Measurements from ENCODE around the gene MYLIP. TPM values are rescaled to one million over a fixed set of nuclear protein-coding genes. Genes with fewer than 3 reads are reported as not detected.

MYLIP gene
- total RNA-seq, 1 experiment from 2014 or later, result 12.5 TPM

DNA sequence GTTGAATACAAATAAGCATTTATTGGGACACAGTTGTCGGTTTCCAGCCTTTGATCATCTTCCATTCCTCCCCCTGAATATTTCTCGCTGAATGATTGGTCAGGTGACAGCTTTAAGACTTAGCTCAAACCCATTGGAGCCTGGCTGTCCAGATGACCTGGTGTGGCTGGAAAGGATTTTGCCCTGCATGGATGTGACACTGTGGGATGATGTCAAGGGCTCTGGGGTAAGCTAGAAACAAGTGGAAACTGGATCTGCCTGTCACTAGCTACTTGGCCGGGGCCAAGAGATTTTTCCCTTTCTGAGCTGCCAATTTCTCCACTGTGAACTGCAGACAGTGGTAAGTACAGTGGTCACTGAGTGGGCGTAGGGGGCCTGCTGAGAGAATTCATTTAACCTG lies 41.9 kb upstream of the MYLIP start:
- no peaks in the 10 kb centered on the region for H4K20me1 ChIP-seq (ENCODE audit: low read length)
- no TSS peak for BruUV-seq (replicated peaks)
- intact Hi-C loops (cut with micrococcal nuclease), result no loop called here
- ChIA-PET POLR2A (ENCODE audit: unreplicated experiment) (interaction anchor here (0.5 kb wide), 1 partner anchor 9 kb away, joined by 5 read pairs; no protein-coding TSS in a partner anchor), CTCF (no interaction called here)
- no peak overlapping the region for H3K9ac ChIP-seq (ENCODE audit: low read length)
- H3K9me3 ChIP-seq (ENCODE audit: low read length), result no peaks in the 10 kb centered on the region
- ATAC-seq (no peak), DNase-seq (no peak)
- H3K27me3 ChIP-seq (ENCODE audit: low read length), result peaks cover 39% of the 10 kb centered on the region
- H3K27ac ChIP-seq (ENCODE audit: low read length), result no peak overlapping the region
- no peak overlapping the region for H3K4me2 ChIP-seq (ENCODE audit: low read length)
- no peaks in the 10 kb centered on the region for H3K79me2 ChIP-seq (ENCODE audit: low read length)
- TF ChIP-seq EZH2 (IDR thresholded peaks at IDR 0.05; ENCODE audit: low read length, unreplicated experiment) (no peak), EZH2phosphoT487 (IDR thresholded peaks at IDR 0.05; ENCODE audit: borderline replicate concordance, low read length) (no peak)
- TF ChIP-seq, protein P1, sequence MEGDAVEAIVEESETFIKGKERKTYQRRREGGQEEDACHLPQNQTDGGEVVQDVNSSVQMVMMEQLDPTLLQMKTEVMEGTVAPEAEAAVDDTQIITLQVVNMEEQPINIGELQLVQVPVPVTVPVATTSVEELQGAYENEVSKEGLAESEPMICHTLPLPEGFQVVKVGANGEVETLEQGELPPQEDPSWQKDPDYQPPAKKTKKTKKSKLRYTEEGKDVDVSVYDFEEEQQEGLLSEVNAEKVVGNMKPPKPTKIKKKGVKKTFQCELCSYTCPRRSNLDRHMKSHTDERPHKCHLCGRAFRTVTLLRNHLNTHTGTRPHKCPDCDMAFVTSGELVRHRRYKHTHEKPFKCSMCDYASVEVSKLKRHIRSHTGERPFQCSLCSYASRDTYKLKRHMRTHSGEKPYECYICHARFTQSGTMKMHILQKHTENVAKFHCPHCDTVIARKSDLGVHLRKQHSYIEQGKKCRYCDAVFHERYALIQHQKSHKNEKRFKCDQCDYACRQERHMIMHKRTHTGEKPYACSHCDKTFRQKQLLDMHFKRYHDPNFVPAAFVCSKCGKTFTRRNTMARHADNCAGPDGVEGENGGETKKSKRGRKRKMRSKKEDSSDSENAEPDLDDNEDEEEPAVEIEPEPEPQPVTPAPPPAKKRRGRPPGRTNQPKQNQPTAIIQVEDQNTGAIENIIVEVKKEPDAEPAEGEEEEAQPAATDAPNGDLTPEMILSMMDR (conservative IDR thresholded peaks at IDR 0.05; ENCODE audit: low read depth, low read length), result no peak
- no peaks in the 10 kb centered on the region for H3K9me2 ChIP-seq (replicated peaks; ENCODE audit: low read length)
- H3K4me1 ChIP-seq (ENCODE audit: insufficient read depth, low read length), result peaks cover 4% of the 10 kb centered on the region; the same call in 1 of the 2 replicates
- no peaks in the 10 kb centered on the region for H3F3A ChIP-seq (ENCODE audit: low read length, unreplicated experiment)
- H3K4me3 ChIP-seq (ENCODE audit: low read length), result no peak overlapping the region
- no peaks in the 10 kb centered on the region for H3K36me3 ChIP-seq (ENCODE audit: low read depth, low read length)
- H2AFZ ChIP-seq (ENCODE audit: low read length), result no peak overlapping the region

DNA sequence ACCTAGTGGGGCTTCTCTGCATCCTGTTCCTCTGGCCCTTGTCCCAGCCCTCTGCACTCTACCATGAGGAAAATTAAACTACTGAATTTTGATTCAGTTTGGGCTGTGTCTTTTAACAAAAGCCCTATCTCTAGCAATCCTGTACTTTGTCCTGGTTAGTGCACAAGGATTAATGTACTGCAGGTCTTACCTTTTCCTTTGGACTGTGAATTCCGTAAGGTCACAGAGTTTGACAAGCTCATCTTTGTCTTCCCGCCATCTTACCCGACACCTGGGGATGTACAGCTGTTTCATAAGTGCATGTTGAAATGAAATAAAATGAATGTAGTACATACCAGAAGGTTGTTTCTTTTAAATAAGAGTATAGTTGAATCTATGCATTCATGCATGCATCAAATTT lies 41.5 kb upstream of the MYLIP start:
- Histone ChIP-seq H3K9ac (ENCODE audit: low read length) (no peak overlapping the region), H3K79me2 (ENCODE audit: low read length) (no peaks in the 10 kb centered on the region), H3K4me1 (ENCODE audit: insufficient read depth, low read length) (peaks cover 4% of the 10 kb centered on the region; the same call in 1 of the 2 replicates), H3K36me3 (ENCODE audit: low read depth, low read length) (no peaks in the 10 kb centered on the region), H3K27me3 (ENCODE audit: low read length) (peaks cover 38% of the 10 kb centered on the region), H3F3A (ENCODE audit: low read length, unreplicated experiment) (no peaks in the 10 kb centered on the region), H3K9me3 (ENCODE audit: low read length) (no peaks in the 10 kb centered on the region), H3K9me2 (replicated peaks; ENCODE audit: low read length) (no peaks in the 10 kb centered on the region), H4K20me1 (ENCODE audit: low read length) (no peaks in the 10 kb centered on the region), H3K4me3 (ENCODE audit: low read length) (no peak overlapping the region), H2AFZ (ENCODE audit: low read length) (no peak overlapping the region), H3K4me2 (ENCODE audit: low read length) (no peak overlapping the region), H3K27ac (ENCODE audit: low read length) (no peak overlapping the region)
- TF ChIP-seq EZH2phosphoT487 (IDR thresholded peaks at IDR 0.05; ENCODE audit: borderline replicate concordance, low read length), result no peak
- TF ChIP-seq, protein P1 (conservative IDR thresholded peaks at IDR 0.05; ENCODE audit: low read depth, low read length), result no peak
- TF ChIP-seq EZH2 (IDR thresholded peaks at IDR 0.05; ENCODE audit: low read length, unreplicated experiment), result no peak
- CTCF ChIA-PET, result no interaction called here
- BruUV-seq (replicated peaks), result no TSS peak
- ATAC-seq (no peak), DNase-seq (no peak)
- intact Hi-C loops (cut with micrococcal nuclease), result no loop called here
- POLR2A ChIA-PET (ENCODE audit: unreplicated experiment), result interaction anchor here (0.5 kb wide), 1 partner anchor 9 kb away, joined by 5 read pairs; no protein-coding TSS in a partner anchor

- no peaks in the 10 kb centered on the region for H3K36me3 ChIP-seq (ENCODE audit: low read depth, low read length)
- DNase-seq (no peak), ATAC-seq (no peak)
- peaks cover 4% of the 10 kb centered on the region; the same call in 1 of the 2 replicates for H3K4me1 ChIP-seq (ENCODE audit: insufficient read depth, low read length)
- POLR2A ChIA-PET (ENCODE audit: unreplicated experiment), result no interaction called here
- no peaks in the 10 kb centered on the region for H3K9me3 ChIP-seq (ENCODE audit: low read length)
- H3K79me2 ChIP-seq (ENCODE audit: low read length), result no peaks in the 10 kb centered on the region
- BruUV-seq (replicated peaks), result no TSS peak
- no peak overlapping the region for H3K4me3 ChIP-seq (ENCODE audit: low read length)
- H3K9ac ChIP-seq (ENCODE audit: low read length), result no peak overlapping the region
- no peaks in the 10 kb centered on the region for H3K9me2 ChIP-seq (replicated peaks; ENCODE audit: low read length)
- TF ChIP-seq, protein P1 (conservative IDR thresholded peaks at IDR 0.05; ENCODE audit: low read depth, low read length), result no peak
- TF ChIP-seq EZH2 (IDR thresholded peaks at IDR 0.05; ENCODE audit: low read length, unreplicated experiment), result no peak
- no peak for TF ChIP-seq EZH2phosphoT487 (IDR thresholded peaks at IDR 0.05; ENCODE audit: borderline replicate concordance, low read length)
- no peaks in the 10 kb centered on the region for H4K20me1 ChIP-seq (ENCODE audit: low read length)
- CTCF ChIA-PET, result no interaction called here
- no peak overlapping the region for H3K27ac ChIP-seq (ENCODE audit: low read length)
- no peaks in the 10 kb centered on the region for H3F3A ChIP-seq (ENCODE audit: low read length, unreplicated experiment)
- no peak overlapping the region for H2AFZ ChIP-seq (ENCODE audit: low read length)
- no peak overlapping the region for H3K4me2 ChIP-seq (ENCODE audit: low read length)
- peaks cover 31% of the 10 kb centered on the region for H3K27me3 ChIP-seq (ENCODE audit: low read length)
- intact Hi-C loops (cut with micrococcal nuclease), result no loop called here
Observed at GRCh38 chr6:16088409-16088808, 40.5 kb upstream of the MYLIP start.

Data from PC-3 (cell line).